Left kidney (tissue), 8 donors: ENCODE measurements around the gene C1QC. TPM values are rescaled to one million over a fixed set of nuclear protein-coding genes. Genes with fewer than 3 reads are reported as not detected.

Source experiments
- DNase-seq: peaks from one replicate; pipeline ENCODE4 v3.0.0-alpha.2; 2013
- long read RNA-seq, 8 donors: transcript quantifications; one replicate each; lab custom pipeline, GENCODE V29; 2026
- polyA plus RNA-seq: library from polyadenylated mRNA; unstranded; fragments of 120-200 nt; gene quantifications from one replicate; pipeline ENCODE4 v1.2.1, GENCODE V29; 2013; ENCODE audit not compliant: insufficient read length

The C1QC gene
- polyA plus RNA-seq: 8.8 TPM
- long read RNA-seq, donor 1, transcript C1QC-203 (3 exons, 1,163 nt): major isoform, 10 of 10 reads
- long read RNA-seq, donor 1, partial matches to known transcripts: 0 of 10 reads
- long read RNA-seq, donor 1, other reads (novel, unspliced or antisense): 0 of 10 reads
- long read RNA-seq, donor 2, transcript C1QC-203 (3 exons, 1,163 nt): major isoform, 7 of 7 reads
- long read RNA-seq, donor 2, partial matches to known transcripts: 0 of 7 reads
- long read RNA-seq, donor 2, other reads (novel, unspliced or antisense): 0 of 7 reads
- long read RNA-seq, donor 3, transcript C1QC-203 (3 exons, 1,163 nt): major isoform, 8 of 10 reads
- long read RNA-seq, donor 3, partial matches to known transcripts: 0 of 10 reads
- long read RNA-seq, donor 3, other reads (novel, unspliced or antisense): 0 of 10 reads
- long read RNA-seq, donor 4: 0 reads
- long read RNA-seq, donor 5, transcript C1QC-203 (3 exons, 1,163 nt): major isoform, 18 of 18 reads
- long read RNA-seq, donor 5, partial matches to known transcripts: 0 of 18 reads
- long read RNA-seq, donor 5, other reads (novel, unspliced or antisense): 0 of 18 reads
- long read RNA-seq, donor 6, transcript C1QC-203 (3 exons, 1,163 nt): major isoform, 8 of 17 reads
- long read RNA-seq, donor 6, partial matches to known transcripts: 7 of 17 reads
- long read RNA-seq, donor 6, other reads (novel, unspliced or antisense): 0 of 17 reads
- long read RNA-seq, donor 7, transcript C1QC-203 (3 exons, 1,163 nt): major isoform, 8 of 8 reads
- long read RNA-seq, donor 7, partial matches to known transcripts: 0 of 8 reads
- long read RNA-seq, donor 7, other reads (novel, unspliced or antisense): 0 of 8 reads
- long read RNA-seq, donor 8, partial matches to known transcripts: 0 of 2 reads
- long read RNA-seq, donor 8, other reads (novel, unspliced or antisense): 0 of 2 reads

DNA sequence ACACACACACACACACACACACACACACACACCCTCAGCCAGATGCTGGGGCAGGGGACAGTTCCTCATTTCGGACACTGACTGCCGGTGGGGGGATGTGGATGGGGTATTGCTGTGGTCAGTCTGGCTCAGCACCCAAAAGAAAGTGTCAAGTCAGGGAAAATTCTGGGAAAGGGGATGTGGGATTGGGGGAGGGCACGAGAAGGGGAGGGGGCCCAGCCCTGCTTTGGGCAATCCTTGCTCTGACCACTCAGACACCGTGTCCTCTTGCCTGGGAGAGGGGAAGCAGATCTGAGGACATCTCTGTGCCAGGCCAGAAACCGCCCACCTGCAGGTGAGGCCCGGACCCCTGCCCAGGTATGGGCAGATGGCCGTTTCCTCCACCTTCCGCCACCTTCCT, at the start of gene C1QC:
Gene C1QC, plus strand, starts transcription at position 253 of the 400 bp plus-strand sequence. CDS start 391 bp downstream, outside the sequence.
- no peak for DNase-seq

DNA sequence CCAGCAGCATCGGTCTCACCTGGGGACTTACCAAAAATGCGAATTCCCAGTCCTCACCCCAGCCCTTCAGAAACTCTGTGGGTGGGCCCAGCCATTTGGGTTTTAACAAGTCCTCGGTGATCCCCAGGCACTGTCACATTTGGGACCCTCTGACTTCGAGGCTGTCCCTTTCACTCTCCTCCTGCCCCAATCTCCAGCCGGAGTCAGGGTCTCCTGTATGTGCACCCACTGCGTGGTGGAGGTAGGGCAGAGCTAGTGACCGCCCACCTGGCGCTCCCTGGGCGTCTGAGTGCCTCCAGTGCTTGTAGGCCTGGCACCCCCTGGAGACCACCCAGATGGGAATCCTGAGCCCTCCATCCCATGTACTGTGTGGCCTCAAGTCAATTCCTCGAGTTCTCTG, 49.0 kb upstream of the C1QC start:
- DNase-seq: no peak

DNA sequence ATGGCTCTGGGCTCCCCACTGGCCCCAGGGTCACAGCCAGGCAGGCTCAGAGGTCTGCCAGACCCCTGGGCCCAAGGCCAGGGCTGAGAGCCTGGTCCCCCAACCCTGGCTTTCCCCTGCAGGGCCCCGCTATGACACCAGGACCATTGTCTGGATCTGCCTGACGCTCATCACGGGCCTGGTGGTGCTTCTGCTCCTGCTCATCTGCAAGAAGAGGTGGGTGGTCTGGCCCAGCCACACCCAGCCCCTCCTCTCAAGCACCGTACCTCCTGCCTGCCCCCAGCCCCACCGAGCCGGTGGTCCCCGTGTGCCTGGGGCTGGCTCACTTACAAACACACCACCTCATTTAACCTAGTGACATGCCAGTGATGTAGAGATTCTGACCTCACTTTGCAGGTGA, 48.3 kb upstream of the C1QC start:
- DNase-seq: no peak

DNA sequence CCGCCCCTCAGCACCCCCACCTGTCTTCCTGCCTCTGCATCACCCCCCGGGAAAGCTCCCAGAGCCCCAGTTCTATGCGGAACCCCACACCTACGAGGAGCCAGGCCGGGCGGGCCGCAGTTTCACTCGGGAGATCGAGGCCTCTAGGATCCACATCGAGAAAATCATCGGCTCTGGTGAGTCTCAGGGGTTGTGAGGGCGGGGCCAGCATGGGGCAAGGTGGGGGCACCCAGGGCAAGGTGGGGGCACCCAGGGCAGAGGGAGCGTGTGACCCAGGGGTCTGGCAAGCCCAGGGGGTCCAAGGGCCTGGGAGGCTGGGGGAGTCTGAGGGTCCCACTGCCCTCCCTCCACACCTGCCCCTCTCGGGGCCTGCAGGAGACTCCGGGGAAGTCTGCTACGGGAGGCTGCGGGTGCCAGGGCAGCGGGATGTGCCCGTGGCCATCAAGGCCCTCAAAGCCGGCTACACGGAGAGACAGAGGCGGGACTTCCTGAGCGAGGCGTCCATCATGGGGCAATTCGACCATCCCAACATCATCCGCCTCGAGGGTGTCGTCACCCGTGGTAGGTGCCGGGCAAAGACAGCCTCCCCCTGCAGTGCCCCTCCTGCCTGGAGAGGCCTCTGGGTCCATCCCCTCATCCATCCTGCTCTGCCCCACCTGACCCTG, 46.0 kb upstream of the C1QC start:
- no peak for DNase-seq

DNA sequence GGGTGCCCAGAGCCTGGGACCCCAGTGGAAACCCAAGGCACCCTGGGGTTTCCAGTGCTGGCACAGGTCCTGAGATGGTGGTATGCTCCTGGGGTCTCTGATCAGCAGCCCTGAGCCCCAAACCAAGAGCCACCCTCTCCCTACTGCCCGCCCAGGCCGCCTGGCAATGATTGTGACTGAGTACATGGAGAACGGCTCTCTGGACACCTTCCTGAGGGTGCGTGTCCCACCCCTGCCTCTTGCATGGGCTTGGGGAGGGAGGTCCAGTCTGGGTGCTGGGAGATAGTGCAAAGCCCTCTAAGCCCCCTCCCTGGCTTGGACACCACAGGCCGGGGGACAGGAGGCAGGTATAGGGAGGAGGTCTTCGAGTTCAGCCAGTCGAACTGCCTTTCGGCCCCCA, 45.4 kb upstream of the C1QC start:
- DNase-seq: no peak

DNA sequence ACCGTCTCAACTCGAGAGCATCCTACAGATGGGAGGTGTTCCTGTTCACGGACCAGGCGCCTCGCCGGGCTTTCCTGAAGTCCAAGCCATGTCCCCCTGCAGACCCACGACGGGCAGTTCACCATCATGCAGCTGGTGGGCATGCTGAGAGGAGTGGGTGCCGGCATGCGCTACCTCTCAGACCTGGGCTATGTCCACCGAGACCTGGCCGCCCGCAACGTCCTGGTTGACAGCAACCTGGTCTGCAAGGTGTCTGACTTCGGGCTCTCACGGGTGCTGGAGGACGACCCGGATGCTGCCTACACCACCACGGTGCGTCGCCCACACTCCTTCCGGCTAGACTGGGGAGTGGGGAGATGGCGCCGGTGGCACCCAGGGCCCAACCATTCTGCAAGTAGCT, 44.7 kb upstream of the C1QC start:
- DNase-seq: no peak

DNA sequence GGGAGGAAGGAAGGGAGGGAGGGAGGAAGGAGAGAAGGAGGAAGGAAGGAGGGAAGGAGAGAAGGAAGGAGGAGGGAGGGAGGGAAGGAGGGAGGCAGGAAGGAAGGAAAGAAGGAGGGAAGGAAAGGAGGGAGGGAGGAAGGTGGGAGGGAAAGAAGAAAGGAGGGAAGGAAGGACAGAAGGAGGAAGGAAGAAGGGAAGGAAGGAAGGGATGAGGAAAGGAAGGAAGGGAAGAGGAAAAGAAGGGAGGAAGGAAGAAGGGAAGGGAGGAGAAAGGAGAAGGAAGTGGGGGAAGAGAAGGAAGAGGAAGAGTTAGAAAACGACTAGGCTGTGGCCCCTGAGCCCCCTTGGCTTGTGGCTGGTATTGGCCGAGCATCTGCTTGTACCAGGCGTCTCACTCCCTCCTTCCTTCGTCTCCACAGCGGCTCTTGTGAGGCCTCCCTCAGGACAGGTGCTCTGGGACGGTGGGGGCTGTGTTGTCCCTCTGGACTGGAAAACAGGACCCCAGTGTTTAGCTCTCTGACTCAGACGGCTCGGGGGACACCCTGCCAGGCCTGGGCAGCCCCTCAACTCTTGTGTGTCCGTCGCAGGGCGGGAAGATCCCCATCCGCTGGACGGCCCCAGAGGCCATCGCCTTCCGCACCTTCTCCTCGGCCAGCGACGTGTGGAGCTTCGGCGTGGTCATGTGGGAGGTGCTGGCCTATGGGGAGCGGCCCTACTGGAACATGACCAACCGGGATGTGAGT, 43.2 kb upstream of the C1QC start:
- DNase-seq: no peak

DNA sequence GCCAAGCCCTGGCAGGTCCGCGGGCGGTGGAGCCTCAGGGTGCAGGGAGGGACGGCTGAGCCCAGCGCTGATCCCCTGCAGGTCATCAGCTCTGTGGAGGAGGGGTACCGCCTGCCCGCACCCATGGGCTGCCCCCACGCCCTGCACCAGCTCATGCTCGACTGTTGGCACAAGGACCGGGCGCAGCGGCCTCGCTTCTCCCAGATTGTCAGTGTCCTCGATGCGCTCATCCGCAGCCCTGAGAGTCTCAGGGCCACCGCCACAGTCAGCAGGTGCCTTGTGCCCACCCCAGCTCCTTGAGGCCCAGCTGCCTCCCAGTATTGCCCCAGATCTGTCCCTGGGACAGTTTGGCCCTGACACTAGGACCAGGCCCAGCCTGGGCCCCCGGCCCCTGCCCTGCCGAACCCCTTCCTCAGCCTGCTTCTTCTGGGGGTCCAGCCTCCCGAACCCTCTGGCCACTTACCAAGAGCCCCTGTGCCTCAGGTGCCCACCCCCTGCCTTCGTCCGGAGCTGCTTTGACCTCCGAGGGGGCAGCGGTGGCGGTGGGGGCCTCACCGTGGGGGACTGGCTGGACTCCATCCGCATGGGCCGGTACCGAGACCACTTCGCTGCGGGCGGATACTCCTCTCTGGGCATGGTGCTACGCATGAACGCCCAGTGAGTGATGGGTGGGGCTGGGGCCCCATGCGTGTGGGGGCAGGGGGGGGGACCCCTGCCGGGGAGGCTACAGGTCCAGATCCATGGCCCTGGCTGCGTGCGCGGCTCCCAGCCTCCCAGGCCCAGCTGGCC, 42.4 kb upstream of the C1QC start:
- no peak for DNase-seq

DNA sequence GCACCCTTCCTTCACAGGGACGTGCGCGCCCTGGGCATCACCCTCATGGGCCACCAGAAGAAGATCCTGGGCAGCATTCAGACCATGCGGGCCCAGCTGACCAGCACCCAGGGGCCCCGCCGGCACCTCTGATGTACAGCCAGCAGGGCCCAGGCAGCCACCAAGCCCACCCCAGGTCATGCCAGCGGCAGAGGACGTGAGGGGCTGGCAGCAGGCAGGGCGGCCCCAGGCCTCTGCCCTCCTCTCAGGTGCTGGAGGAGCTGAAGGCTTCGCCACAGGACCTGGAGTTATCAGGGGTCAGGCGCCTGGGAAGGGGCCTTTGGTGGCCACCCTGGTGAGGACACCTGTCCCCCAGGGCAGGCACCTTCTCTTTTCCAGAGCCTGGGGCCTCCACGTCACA, 41.8 kb upstream of the C1QC start:
- no peak for DNase-seq

DNA sequence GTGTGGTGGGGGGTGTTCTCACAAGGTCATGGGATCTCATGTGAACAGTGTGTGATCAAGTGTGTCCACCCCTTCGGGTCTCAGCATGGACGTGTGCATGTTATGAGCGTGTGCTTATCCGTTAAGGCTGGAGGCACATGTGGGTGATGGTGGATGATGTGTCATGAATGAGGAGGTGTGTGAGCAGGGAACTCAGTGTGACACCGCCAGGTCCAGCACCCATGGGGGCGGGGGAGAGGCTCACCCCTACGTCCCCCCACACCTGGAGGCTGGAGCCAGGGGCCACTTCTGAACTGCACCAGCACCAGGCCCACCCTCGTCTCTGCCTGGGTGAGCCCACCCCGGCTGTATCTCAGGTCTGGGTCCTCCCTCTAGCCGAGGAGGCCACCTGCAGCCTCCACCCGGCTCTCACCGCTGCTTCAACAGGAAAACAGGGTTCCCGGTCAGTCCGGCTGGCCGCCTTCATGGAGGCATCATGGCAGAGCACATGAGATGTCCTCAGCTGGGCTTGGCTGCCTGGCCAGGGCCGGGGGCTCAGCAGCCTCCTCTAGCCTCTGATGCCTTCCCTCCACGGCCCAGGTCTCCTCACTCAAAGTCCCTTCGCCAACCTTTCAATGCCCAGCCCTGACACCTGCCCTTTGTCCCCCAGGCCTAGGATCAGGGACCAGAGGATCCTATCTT, 41.2 kb upstream of the C1QC start:
- DNase-seq: no peak

DNA sequence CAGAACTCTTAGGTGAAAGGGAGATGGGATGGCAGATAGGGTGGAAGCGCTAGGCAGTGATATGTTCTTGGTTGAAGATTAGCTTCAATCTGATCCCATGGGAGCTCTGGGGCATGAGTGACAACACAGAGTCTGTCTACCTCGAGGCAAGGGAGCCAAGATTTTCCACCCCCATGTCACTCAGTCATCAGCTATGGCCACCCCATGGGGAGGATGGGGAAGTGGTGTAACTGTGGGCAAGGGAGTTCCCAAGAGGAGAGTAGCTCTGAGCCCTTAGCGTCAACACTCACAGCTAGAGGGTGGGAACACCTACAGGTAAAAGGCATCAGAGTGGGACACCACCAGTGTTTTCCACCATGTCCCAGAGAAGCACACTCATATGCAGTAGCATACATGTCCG, 37.3 kb upstream of the C1QC start:
- DNase-seq: no peak

DNA sequence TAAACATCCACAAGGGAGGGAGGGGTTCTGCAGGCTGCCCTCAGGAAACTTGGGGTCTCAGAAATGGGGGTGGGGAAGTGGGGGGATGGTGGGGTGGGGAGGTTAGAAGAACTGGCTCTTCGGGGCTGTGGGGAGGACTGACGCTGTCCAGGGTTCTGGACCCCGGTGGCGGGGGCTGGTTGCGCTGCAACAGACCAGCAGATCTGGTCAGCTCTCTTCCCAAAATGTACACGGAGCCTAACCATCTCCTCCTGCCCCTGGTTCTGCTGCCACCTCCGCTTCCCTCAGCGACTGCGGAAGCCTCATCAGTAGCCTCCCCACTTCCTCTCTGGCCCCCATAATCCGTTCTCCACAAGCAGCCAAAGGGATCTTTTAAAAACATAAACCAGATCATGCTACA, 36.3 kb upstream of the C1QC start:
- DNase-seq: no peak

DNA sequence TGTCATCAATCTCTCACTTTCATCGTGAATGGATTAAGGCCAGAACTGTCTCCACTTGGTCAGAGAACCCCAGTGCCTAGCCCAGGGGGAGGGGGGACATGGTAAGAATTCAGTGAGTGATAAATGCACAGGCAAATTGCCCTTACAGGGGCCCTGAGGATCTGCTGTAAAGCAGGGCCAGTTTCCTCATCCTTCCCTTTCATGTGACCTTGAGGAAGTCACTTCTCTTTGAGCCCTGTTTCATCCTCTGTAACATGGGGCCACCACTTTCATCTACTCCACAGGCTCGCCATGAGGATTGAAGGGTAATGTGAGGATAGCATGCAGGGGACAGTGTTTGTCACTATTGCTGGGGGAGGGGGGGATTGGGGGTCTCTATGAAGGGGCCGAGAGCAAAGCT, 35.1 kb upstream of the C1QC start:
- DNase-seq: no peak

DNA sequence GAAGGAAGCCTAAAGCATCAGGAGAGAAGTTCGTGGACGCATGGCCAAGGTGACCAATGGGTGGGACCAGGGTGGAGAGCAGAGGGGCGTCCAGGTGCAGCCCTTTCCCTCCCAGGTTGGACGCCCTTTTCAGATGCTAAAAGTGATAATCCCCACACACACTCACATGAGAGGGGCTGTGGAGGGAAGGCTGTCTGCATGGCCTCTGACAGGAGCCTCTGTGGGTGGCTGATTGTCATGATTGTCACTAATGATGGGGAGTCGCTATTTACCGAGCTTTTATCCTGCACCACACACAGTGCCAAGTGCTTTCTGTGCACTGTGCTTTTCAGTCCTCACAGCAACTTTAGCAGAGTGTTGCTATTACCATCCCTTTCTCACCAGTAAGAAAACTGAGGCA, 34.1 kb upstream of the C1QC start:
- no peak for DNase-seq

DNA sequence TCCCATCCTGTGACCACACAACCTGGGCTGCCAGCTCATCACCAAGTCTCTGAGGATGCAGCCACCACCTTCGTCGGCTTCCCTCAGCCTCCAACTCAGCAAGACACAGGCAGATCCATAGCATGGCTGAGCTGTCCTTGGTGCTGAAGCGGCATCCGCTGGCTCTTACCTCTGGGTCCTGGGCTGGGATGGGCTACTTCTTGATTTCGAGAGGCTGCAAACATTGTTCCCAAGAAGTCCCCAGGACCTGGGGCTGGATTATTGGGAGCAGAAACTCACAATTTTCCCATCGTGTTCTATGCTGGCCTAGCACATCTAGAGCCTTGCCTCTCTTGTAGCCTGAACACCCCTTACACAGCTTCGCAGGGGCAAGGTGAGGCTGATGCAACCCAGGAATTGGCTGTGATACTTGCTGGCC, 31.9 kb upstream of the C1QC start:
- DNase-seq: peak; percentile 81

DNA sequence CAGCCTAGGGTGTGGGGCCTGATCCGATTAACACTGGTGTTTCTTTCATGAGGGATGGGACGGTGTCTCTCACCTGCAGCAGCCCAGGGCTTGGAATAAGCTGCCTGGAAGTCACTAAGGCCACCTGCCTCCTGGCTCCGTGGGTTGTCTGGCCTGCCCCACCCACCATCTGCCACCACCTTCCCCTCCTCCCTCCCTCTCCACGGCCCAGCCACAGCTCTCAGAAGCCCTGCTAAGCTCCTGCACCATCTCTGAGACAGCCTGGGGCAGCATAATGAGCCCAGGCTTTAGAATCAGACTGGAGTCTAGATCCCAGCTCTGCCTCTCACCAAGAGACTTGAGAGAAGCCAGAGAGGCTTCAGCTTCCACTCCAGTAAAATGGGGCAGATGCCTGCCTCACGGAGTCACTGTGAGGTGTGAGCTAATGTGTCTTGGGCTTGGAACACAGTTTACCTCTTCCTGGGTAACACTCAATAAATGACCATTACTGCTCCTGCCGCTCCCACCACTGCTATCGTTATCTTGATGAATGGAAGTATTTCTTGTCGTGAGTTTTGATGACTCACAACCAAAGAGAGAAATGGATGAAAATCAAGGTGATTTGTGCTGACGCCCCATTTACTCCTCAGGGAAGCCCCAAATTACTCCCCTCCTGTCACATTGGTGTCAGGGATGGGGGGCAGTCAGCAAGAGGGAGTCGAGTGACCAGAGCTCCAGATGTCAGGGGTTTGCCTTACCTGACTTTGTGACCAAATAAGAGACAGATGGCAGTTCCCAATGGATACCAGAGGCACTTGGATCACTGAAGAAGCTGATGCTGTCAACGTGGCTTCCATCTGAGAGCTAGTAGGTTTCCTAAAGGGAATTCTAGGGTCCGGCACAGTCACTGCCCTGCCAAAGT, 30.5 kb upstream of the C1QC start:
- no peak for DNase-seq

DNA sequence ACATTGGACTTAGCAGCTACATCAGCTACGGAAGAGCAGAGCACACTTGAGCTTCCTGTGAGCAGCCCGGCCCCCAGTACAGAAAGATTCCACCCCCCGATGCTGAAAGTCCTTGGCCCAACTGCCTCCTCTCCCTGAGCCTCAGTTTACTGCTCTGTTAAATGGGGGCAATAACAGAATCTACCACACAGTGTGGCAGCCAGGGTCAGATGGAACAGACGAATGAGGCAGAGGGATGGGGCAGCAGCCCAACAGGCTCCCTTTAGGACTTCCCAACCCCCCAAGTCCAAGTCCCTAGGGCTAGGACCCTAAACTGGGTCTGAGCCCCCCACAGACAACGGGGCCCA, 29.9 kb upstream of the C1QC start:
- no peak for DNase-seq

DNA sequence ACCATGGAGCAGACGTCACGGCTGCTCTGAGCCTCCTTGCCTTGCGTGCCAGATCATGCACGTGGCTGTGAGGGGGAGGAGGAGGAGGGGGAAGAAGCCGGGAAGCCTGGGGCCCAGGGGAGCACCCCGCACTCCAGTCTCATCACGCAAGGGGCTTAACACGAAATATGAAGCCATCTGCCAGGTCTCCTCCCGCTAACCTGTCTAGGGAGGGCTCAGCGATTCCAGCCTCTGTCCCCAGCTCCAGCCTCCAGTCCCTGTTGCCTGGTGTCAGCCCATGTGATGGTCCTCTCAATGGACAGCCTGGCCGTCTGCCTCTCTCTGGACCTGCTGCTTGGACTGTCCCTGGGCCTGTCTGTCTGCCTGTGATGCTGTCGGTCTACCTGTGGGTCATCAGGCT, 29.5 kb upstream of the C1QC start:
- no peak for DNase-seq

DNA sequence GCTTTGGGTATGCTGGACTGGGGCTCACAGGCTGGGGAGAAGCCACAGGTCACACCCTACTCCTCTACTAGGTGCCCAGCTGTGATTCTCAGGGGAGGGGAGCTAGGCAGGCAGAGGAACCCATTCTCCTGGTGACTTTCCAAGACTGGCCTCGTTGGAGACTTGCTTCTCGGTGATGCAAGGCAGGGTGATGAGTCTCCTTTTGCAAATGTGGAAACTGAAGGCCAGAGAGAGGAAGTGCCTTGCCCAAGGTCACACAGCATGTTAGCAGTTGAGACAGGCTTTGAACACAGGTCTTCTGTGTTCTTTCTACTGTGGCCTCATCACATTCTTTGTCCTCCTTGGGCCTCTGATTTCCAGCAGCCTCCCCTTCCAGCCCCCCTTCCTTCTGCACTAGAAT, 27.5 kb upstream of the C1QC start:
- DNase-seq: no peak

DNA sequence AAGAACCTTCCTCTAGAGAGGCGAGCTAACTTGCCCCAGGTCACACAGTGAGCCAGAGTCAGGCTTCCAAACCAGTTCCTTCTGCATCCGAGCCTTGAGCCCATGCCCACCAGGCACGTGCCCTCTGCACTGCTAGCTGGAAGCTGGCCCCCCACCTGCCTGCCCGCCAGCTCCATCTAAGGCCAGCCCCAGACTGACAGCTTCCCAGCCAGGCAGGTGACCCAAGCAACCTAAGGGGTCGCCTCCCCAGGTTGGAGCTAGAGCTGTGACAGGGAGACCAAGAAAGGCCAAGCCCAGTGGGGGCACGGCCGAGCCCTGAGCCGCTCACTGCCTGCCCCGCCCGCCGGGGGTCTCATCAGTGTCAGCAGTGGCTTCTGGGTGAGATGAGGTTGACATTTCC, 26.9 kb upstream of the C1QC start:
- no peak for DNase-seq
